UCSD-AML1 (cell line): ENCODE measurements around the gene PPP4R2.

Source experiments
- DNase-seq: peaks from one replicate; lab custom pipeline; 2025; ENCODE audit not compliant: unreplicated experiment; lab: John Stamatoyannopoulos, UW

Gene PPP4R2, protein sequence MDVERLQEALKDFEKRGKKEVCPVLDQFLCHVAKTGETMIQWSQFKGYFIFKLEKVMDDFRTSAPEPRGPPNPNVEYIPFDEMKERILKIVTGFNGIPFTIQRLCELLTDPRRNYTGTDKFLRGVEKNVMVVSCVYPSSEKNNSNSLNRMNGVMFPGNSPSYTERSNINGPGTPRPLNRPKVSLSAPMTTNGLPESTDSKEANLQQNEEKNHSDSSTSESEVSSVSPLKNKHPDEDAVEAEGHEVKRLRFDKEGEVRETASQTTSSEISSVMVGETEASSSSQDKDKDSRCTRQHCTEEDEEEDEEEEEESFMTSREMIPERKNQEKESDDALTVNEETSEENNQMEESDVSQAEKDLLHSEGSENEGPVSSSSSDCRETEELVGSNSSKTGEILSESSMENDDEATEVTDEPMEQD

DNA sequence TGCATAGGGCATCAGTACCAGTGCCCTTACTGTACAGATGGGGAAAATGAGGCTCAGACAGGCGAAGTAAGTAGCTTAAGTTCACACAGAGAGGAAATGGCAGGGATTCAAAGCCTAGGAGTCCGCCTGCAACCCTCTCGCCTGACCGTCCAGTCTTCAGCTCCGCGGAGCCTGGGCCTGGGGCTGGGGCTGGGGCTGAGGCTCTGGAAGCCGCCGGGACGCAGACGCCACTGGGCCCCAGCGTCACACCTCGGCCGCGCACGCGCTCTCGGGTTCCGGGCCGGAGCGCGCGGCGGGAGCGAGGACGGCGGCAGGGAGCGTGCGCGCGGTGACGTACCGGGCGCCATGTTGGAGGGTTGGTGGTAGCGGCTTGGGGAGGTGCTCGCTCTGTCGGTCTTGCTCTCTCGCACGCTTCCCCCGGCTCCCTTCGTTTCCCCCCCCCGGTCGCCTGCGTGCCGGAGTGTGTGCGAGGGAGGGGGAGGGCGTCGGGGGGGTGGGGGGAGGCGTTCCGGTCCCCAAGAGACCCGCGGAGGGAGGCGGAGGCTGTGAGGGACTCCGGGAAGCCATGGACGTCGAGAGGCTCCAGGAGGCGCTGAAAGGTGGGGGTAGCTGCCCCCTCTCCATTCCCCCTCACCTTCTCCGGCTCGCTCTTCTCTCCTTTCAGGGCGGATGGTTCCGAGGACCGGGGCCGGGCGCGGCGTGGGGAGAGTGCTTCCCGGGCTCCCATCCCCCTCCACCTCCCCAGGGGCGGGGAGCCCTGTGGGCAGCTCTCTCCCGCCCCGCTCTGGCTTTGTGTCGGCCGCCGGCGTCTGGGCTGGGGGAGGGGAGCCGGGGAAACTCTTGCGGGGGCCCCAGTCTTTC, at the start of gene PPP4R2:
TSS of gene PPP4R2 (plus strand) at position 339 of the 861 bp plus-strand sequence. CDS start at position 566, 227 bp downstream.
- peak; percentile 93 for DNase-seq

DNA sequence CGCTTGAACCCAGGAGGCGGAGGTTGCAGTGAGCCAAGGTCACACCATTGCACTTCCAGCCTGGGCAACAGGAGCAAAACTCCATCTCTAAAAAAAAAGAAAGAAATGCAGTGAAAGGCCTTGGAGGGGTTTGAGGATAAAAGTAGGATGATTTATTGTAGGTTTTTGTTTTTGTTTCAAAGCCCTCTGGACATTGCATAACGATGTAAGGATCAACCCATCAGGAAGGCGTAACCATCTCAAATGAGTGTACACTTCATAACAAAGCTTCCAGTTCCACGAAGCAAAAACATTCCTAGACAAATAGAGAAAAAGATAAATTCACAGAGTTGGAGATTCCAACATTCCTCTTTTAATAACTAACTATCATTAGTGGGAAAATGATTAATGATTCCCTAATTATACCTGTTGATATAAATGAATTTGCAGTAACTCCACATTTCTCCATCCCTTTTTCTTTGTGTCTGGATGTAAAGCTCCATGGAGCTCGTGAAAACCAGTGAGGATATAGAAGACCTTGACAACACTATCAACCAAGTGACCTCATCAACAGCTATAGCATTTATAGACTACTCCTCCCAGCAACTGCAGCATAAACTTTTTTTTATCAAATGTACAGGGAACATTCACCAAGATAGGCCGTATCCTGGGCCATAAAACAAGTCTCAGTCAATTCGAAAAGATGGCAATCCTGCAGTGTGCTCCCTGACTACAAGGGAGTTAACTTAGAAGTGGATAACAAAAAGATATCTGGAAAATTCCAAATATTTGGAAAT, 48.7 kb upstream of the PPP4R2 start:
- DNase-seq: no peak

DNA sequence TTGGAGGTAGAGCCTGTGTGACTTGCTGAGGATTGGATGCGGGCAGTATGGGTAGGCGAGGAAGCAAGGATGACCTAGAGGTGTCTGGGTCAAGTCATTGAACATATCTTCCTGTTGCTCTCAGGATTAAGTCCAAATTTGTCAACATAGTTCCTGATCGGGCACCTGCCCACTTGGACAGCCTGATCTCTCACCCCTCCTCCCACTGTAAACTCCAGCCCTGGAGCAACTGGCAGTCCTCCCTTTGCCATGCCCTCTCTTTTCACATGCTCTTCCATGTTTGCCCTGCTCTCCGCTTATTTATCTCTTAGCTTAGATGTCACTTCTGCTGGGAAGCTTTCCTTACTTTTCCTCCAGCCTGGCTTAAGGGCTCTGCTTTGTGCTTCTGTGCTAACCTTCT, 47.6 kb upstream of the PPP4R2 start:
- DNase-seq: no peak

DNA sequence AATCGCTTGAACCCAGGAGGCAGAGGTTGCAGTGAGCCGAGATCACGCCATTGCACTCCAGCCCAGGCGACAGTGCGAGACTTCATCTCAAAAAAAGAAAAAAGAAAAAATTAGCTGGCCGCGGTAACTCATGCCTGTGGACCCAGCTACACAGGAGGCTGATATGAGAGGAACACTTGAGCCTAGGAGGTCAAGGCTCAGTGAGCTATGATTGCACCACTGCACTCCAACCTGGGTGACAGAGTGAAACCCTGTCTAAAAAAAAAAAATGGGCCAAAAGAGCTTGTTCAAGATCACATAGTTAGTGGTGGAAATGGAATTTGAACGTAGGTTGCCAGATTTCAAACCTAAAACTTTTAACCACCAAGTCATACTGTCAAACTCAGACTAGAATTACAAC, 46.2 kb upstream of the PPP4R2 start:
- DNase-seq: no peak

DNA sequence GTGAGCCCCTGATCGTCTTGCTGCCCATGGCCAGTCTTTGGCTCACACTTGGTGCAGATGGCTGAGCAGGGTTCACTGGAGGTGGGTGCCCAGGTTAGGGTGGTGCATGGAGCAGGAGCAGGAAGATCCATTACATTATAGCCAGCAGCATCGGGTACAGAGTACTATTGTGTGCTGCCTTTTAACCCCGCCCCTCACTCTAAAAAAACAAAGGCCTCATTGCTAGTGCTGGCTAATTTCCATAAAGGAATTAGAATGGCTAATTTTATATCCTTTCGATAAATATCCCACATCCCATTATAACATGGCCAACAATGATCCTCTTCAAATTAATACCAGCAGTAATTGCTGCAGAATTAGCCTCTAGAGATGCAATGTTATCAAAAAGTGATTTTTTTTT, 45.8 kb upstream of the PPP4R2 start:
- DNase-seq: no peak

DNA sequence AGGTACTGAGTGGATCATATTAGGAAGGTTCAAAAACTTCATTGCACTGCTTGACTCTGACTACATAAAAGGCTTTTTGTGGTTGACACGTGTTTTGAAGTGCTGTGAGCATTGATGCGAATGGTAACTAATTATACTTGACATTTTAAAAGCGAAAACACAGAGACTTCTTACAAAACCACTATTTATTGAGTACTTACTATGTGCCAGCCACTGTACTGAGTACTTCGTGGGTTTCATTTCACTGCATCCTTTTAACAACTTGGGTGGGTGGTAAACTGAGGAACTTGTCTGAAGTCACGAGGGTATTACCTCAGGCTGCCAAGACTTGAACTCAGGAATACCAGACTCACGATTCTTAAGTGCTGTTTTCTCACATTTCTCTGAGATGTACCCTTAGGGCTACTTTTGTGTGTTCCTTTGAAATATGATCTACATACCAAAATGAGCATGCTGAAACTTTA, 45.3 kb upstream of the PPP4R2 start:
- no peak for DNase-seq

DNA sequence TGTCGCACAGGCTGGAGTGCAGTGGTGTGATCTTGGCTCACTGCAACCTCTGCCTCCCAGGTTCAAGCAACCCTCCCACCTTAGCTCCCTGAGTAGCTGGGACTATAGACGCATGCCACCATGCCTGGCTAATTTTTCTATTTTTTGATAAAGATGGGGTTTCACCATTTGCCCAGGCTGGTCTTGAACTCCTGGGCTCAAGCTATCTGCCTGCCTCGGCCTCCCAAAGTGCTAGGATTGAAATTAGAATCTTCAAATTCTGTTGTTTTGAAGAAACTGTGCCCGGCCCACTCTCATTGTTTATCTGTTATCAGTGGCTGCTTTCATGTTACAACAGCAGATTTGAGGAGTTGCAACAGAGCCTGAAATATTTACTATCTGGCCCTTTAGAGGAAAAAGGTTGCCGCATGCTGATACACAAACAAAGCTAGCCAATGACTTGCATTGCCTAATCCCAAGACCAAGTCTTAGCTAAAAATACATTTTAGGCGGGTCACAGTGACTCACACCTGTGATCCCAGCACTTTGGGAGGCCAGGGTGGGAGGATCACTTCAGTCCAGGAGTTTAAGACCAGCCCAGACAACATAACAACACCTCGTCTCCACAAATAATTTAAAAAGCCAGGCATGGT, 43.2 kb upstream of the PPP4R2 start:
- DNase-seq: no peak

- DNase-seq: no peak
Measured at GRCh38 chr3:72957297-72957696, 39.3 kb upstream of the PPP4R2 start.

- no peak for DNase-seq
Measured at GRCh38 chr3:72959336-72959735, 37.3 kb upstream of the PPP4R2 start.

- no peak for DNase-seq
Measured at GRCh38 chr3:72960812-72961518, 35.6 kb upstream of the PPP4R2 start.

DNA sequence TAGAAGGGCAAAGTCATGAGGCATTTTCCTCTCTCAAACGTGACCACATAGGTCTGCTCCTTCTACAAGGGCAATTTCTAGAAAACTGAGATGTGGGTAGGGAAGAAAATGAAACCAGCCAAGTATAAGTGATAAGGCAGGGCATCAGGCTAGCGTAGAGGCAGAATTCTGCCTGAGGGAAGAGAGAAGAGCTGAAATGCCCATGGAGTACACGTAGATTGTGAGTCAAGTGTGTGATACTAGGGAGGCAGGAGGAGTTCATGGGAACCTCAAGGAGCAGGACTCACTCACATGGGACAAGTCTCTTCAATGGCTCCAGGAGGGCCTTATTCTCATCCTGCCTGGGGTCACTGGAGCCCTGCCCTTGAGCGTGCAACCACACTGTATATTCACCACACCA, 34.9 kb upstream of the PPP4R2 start:
- no peak for DNase-seq

DNA sequence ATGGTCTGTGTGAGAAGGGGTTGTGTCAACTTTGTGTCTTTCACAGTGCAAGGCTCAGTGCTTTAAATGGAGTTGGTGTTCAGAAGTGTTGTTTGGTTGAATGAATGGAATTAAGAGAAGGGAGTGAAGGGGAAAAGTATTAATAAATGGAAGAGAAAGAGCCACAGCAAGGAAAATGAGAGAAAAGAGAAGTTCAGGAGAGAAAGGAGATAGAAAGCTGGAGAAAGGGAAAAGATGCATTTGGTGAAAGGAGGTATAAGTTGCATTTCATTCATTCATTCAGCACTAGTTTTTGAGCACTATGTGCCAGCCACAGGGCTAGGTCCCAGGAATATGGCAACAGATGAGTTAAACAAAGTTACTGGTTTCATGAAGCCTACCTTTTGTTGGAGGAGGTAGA, 34.3 kb upstream of the PPP4R2 start:
- DNase-seq: no peak

GRCh38 chr3:72964633-72965032, 32.0 kb upstream of the PPP4R2 start:
- no peak for DNase-seq

- DNase-seq: no peak
Measured at GRCh38 chr3:72968266-72968664, 28.3 kb upstream of the PPP4R2 start.

- DNase-seq: no peak
Measured at GRCh38 chr3:72969766-72970165, 26.8 kb upstream of the PPP4R2 start.

DNA sequence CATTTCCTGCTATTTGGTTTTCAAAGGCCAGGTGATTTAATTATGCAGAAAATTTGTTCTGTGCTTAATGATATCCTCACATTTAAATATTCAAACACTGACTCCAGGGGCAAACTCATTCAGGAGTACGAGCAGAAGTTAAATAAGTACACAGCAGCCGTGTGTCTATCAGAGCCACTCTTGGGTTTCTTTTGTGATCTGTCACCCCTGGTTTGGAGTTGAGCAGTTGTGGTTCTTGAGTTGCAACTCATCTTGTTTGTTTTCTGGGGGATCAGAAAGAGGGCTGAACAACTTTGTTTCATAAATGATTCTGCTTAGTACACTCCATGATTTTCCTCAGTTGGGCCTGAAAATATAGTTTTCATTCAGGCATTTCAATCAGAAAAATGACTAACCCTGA, 25.7 kb upstream of the PPP4R2 start:
- DNase-seq: no peak

- DNase-seq: no peak
Measured at GRCh38 chr3:72972706-72973030, 23.9 kb upstream of the PPP4R2 start.

- DNase-seq: no peak
Measured at GRCh38 chr3:72973031-72973723, 23.4 kb upstream of the PPP4R2 start.

DNA sequence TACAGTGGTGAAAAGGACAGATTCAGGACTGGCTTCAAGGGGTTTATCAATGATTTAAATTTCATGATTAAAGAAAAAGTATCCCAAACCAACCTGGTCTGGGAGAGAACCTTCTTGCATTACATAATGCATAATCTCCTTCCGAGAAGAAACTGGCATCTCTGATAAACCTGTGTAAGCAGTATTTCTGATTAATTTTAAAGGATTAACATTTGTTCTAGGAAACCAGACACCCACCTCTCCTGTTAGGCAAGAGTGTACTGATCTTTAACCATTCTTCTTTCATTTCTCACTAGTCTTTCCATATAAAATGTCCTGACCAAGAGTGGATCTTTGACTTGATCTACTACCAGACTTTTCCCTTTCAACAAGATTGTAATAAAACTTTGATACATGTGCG, 22.8 kb upstream of the PPP4R2 start:
- no peak for DNase-seq

GRCh38 chr3:72974956-72975355, 21.7 kb upstream of the PPP4R2 start:
- no peak for DNase-seq
